Neuron (in vitro differentiated cells): ENCODE measurements around the gene ATXN7L1.

Experiments used
- H2AFZ ChIP-seq: one replicate; pipeline ENCODE4 v1.6.1; 2013; ENCODE audit warnings: low read depth, mild to moderate bottlenecking, inconsistent platforms, low read length, moderate library complexity
- H3K27me3 ChIP-seq: one replicate; pipeline ENCODE4 v1.6.1; 2013; ENCODE audit warnings: low read length; ENCODE audit not compliant: insufficient read depth
- H3K36me3 ChIP-seq: one replicate; pipeline ENCODE4 v1.6.1; 2013; ENCODE audit warnings: low read length; ENCODE audit not compliant: insufficient read depth
- H3K4me1 ChIP-seq: one replicate; pipeline ENCODE4 v1.6.1; 2013; ENCODE audit warnings: low read length; ENCODE audit not compliant: insufficient read depth
- H3K4me3 ChIP-seq: 2 replicates; pipeline ENCODE4 v1.5.1; 2013; ENCODE audit warnings: mild to moderate bottlenecking, low read length, moderate library complexity
- H3K9me3 ChIP-seq: one replicate; pipeline ENCODE4 v1.6.1; 2013; ENCODE audit warnings: low read length

ATXN7L1 gene

DNA sequence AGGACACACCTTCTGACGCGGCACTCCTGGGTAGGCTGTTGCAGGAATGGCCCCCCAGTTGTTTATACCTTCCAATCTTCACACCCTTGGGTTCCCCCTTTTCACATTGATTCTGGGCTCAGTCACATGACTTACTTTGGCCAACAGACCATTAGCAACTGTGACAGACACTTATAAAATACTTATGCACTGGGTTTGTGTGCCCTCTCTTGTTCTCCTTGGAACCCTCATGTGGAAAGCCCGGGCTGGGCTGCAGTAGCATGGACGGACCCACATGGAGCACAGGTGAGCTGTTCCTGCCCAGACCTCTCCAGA, 69.0 kb downstream of the ATXN7L1 start:
- H3K27me3 ChIP-seq: no peaks in the 10 kb centered on the region
- no peak overlapping the region for H3K4me3 ChIP-seq
- peaks cover 14% of the 10 kb centered on the region for H3K4me1 ChIP-seq
- no peaks in the 10 kb centered on the region for H3K9me3 ChIP-seq
- H2AFZ ChIP-seq: no peak overlapping the region
- no peaks in the 10 kb centered on the region for H3K36me3 ChIP-seq

DNA sequence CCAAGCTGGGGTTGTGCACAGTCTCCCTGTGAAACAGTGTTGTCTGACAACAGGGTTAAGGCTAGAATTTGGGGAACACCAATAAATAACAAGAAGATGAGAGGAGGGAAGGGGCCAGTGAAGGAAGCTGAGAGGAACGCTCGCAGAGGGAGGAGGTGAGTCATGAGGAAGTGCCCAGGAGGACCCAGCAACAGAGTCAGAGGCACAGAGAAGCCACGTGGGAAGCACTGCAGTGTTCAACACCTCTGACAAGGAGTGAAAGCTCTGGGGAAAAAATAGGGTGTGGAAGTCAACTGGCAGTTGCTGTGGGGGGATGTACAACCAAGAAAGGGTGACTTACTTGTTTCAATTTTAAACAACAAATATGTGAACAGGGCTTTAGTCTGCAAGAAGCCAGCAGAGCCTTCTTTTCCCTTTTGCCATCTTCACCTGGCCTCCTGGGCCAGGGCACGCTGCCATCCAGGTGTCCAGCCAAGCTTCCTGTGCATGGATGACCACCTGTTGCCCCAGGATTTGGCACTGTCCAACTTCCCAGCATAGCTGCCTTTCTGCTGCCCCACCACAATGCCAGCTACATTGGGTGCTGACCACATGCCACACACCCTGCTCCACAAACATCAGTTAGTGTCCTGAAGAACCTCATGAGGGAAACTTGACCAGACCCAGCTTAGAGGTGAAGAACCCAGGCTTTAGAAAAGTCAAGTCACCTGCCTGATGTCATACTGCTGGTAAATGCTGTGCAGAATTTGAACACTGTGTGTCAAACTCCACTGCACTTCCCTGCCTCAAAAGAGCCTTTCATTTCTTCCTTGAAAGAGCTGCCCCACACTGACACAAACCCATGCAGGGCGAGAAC, 69.6 kb downstream of the ATXN7L1 start:
- no peaks in the 10 kb centered on the region for H3K36me3 ChIP-seq
- H2AFZ ChIP-seq: no peak overlapping the region
- H3K4me3 ChIP-seq: no peak overlapping the region
- H3K4me1 ChIP-seq: peaks cover 14% of the 10 kb centered on the region
- no peaks in the 10 kb centered on the region for H3K27me3 ChIP-seq
- H3K9me3 ChIP-seq: no peaks in the 10 kb centered on the region

- no peaks in the 10 kb centered on the region for H3K36me3 ChIP-seq
- H3K4me1 ChIP-seq: peaks cover 14% of the 10 kb centered on the region
- no peak overlapping the region for H3K4me3 ChIP-seq
- no peaks in the 10 kb centered on the region for H3K9me3 ChIP-seq
- no peaks in the 10 kb centered on the region for H3K27me3 ChIP-seq
- H2AFZ ChIP-seq: no peak overlapping the region
Observed at GRCh38 chr7:105805447-105806019, 70.9 kb downstream of the ATXN7L1 start.

DNA sequence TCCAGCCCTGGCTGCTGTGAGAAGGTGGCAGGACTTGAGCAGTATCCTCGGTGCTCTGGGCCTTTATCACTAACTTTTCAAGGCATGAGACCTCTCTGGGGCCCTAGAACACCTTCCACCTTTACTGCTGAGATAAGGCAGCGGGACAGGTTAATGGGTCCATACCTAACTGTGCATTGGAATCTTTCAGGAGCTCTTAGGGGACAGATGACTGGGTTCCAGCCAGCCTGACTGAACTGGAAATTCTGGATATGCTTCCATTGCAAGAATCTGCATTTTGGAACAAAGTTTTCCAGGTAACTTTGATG, 73.0 kb downstream of the ATXN7L1 start:
- Histone ChIP-seq H3K9me3 (no peaks in the 10 kb centered on the region), H3K27me3 (no peaks in the 10 kb centered on the region), H3K4me1 (peaks cover 28% of the 10 kb centered on the region), H3K4me3 (no peak overlapping the region), H2AFZ (no peak overlapping the region), H3K36me3 (no peaks in the 10 kb centered on the region)

GRCh38 chr7:105802604-105803428, 73.6 kb downstream of the ATXN7L1 start:
- no peaks in the 10 kb centered on the region for H3K9me3 ChIP-seq
- H3K27me3 ChIP-seq: no peaks in the 10 kb centered on the region
- H3K4me3 ChIP-seq: no peak overlapping the region
- no peaks in the 10 kb centered on the region for H3K36me3 ChIP-seq
- H3K4me1 ChIP-seq: peaks cover 28% of the 10 kb centered on the region
- H2AFZ ChIP-seq: no peak overlapping the region

- no peaks in the 10 kb centered on the region for H3K9me3 ChIP-seq
- no peak overlapping the region for H3K4me3 ChIP-seq
- no peak overlapping the region for H2AFZ ChIP-seq
- H3K4me1 ChIP-seq: peaks cover 22% of the 10 kb centered on the region
- H3K36me3 ChIP-seq: no peaks in the 10 kb centered on the region
- H3K27me3 ChIP-seq: no peaks in the 10 kb centered on the region
Observed at GRCh38 chr7:105800849-105801534, 75.4 kb downstream of the ATXN7L1 start.

DNA sequence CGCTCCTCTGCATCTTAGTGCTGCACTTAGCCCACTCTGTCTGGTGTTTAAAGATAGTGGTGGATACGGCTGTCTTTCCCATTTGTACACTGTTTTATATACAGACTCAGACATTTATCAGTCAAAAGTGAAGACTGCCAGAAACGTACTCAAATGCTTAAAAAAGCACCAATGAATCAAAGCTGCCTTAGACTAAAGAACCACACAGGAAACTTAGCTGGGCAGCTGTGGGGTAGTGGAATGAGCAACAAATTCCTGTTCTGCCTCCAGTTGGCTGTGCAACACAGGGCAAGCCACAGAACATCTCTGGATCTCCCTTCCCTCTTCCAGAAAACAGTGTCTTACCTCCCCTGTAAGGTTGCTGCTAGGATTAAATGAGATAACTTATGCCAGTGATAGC, 76.0 kb downstream of the ATXN7L1 start:
- H3K9me3 ChIP-seq: no peaks in the 10 kb centered on the region
- H3K4me1 ChIP-seq: peaks cover 16% of the 10 kb centered on the region
- no peak overlapping the region for H3K4me3 ChIP-seq
- H3K36me3 ChIP-seq: no peaks in the 10 kb centered on the region
- no peaks in the 10 kb centered on the region for H3K27me3 ChIP-seq
- no peak overlapping the region for H2AFZ ChIP-seq

DNA sequence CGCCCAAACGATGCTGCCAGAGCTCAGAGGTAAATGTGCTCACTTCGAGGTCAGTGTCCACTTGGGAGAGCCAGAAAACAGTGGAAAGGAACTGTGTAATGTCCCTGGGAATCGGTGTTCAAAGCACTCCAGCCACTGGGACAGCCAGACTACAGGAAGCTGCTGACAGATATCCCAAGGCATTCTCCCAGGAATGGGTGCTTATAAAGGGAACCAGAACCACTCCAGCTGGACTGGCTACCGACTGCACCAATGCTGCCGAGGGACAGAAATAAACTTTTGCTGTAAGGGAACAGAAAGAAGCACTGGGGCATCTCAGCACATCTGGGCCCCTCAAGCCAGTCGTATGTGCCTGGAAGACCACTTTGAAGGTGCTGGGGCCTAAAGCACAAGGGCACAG, 76.7 kb downstream of the ATXN7L1 start:
- Histone ChIP-seq H3K4me3 (no peak overlapping the region), H3K36me3 (no peaks in the 10 kb centered on the region), H3K9me3 (no peaks in the 10 kb centered on the region), H2AFZ (no peak overlapping the region), H3K4me1 (peaks cover 14% of the 10 kb centered on the region), H3K27me3 (no peaks in the 10 kb centered on the region)

DNA sequence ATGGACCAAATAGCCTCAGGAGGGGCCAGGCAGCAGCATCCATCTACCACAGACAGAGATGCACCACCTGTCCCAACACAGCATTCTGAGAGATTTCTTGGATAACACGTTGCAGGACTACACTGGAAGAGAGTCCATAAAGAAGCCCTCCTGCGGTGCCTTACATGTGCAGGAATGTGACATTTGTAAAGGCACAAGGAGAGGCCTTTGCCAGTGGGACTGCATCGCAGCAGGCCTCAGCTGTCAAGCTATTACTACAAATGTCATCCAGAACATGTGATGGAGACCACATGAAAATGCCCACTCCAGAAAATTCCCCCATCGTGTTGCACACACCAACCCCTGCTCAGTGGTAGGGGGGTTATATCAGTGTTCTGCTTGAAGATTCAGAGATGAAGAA, 77.4 kb downstream of the ATXN7L1 start:
- Histone ChIP-seq H3K27me3 (no peaks in the 10 kb centered on the region), H3K9me3 (no peaks in the 10 kb centered on the region), H2AFZ (no peak overlapping the region), H3K4me3 (no peak overlapping the region), H3K4me1 (peaks cover 14% of the 10 kb centered on the region), H3K36me3 (no peaks in the 10 kb centered on the region)

GRCh38 chr7:105797652-105798051, 78.7 kb downstream of the ATXN7L1 start:
- Histone ChIP-seq H2AFZ (no peak overlapping the region), H3K9me3 (no peaks in the 10 kb centered on the region), H3K27me3 (no peaks in the 10 kb centered on the region), H3K4me1 (peaks cover 14% of the 10 kb centered on the region), H3K4me3 (no peak overlapping the region), H3K36me3 (no peaks in the 10 kb centered on the region)

GRCh38 chr7:105796365-105796764, 80.0 kb downstream of the ATXN7L1 start:
- no peak overlapping the region for H3K4me3 ChIP-seq

DNA sequence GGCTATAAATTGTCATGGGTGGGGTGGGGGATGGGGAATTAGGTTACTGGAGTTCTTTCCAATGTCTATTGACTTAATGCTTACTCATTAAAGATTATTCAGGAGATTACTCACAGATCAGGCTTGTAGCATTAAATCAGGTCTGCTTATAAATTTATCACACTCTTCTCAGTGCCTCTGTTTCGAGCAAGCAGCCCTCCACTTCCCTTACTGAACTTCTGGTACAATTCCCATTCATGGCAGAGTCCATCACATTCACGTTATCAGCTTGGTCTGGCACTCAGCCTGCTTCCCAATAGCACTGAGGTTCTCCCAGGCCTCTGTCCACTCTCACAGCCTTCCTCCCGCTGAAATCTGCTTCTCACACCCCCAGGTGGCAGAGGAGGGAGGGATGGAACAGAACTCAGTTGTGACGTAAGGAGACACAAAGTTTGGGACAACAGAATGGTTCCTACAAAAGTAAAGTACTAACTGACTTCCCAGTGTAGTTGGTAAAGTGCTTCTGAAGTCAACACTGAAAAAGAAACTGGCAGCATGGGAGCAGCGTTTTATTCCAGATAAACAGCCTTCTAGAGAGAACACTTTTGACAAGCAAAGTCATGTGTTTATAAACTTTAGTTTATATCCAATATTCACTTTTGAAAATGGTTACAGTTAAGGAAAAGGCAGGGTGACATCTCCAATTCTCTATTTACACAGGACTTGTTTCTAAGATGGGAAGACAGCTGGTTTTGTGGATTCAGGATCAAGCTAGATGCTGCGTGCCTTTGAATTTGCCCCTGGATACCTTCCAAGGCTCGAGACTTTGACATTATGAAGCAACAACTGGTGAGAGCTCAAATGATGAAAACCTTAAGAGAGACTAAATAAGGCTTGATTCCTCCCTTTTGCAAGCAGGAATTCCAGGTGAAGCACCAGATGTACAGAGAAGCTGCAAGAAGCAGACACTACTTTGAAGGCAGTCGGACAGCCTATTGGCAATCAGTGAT, 81.4 kb downstream of the ATXN7L1 start:
- Histone ChIP-seq H3K4me3 (no peak overlapping the region), H3K4me1 (peaks cover 12% of the 10 kb centered on the region), H3K36me3 (no peaks in the 10 kb centered on the region), H2AFZ (no peak overlapping the region), H3K9me3 (no peaks in the 10 kb centered on the region), H3K27me3 (no peaks in the 10 kb centered on the region)

More at GRCh38 chr7:105796365-105796764, 80.0 kb downstream of the ATXN7L1 start:
- no peaks in the 10 kb centered on the region for H3K27me3 ChIP-seq
- no peaks in the 10 kb centered on the region for H3K9me3 ChIP-seq
- H3K4me1 ChIP-seq: peaks cover 14% of the 10 kb centered on the region
- no peak overlapping the region for H2AFZ ChIP-seq
- no peaks in the 10 kb centered on the region for H3K36me3 ChIP-seq
